ENCODE measurements around the gene CXorf51A. TPM values are rescaled to one million over a fixed set of nuclear protein-coding genes. Genes with fewer than 3 reads are reported as not detected.
"Not testable (repeated sequence)": the region's sequence is repeated elsewhere in the genome, so short reads cannot be mapped to it uniquely, and the experiment has no call there.

The CXorf51A gene
- total RNA-seq (2014; rRNA removed) = not detected in 2 replicates
- polyA plus RNA-seq (2012) = not detected

GRCh38 chrX:146814644-146815043 lies at the start of gene CXorf51A:
TSS of gene CXorf51A (minus strand) at chrX:146814744. CDS start at chrX:146814723, 21 bp downstream.
- DNase-seq (ENCODE audit: low read depth) = not testable (repeated sequence)

- DNase-seq (ENCODE audit: low read depth) = peak; percentile 0
Measured at GRCh38 chrX:146863566-146863965, 49.0 kb upstream of the CXorf51A start.

DNA sequence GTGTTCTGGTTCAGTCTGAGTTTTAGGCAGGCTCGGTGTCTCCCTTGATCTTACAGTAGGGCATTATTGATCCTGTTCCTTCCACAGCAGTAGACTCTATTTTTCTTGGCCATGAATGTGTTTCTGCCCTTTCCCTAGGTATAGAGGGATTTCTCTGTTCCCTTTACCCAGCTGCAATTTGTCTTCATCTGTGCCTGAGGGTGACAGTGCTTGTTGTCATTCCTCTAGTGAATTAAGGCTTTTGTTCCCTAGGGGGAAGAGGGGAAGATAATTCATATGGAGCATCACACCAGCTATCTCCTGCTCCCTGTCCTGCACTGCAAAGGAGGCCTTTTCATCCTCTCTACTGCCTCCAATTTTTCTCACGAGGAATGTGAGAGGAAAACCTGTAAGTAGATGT lies 39.7 kb upstream of the CXorf51A start:
- no peak for DNase-seq (ENCODE audit: low read depth)

DNA sequence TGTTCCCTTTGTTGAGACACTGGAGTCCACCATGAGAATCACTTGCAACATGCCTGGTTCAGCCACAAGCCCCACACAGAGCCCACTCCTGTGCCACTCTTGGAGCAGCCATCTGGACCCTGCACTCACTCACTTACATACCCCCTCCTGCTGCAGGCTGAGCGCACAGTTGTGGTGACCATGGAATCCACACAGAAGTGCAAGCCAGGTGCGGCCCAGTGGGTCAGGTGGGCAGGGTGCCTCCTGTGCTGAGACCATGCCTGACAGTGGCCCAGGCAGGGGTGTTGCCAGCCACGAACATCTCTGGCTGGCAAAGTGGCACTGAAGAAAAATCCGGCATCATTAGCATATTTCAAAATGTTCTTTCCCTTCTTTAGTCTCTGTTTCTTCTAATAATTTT lies 17.4 kb upstream of the CXorf51A start:
- DNase-seq (ENCODE audit: low read depth) = no peak

- not testable (repeated sequence) for DNase-seq (ENCODE audit: low read depth)
Measured at GRCh38 chrX:146809471-146809870, 5.1 kb downstream of the CXorf51A start, which contains the start of gene CXorf51B. TSS of gene CXorf51B (plus strand) at chrX:146809771. CDS start at chrX:146809792, 21 bp downstream.

Other genes starting within 250 kb of the CXorf51A start
- gene CXorf51B, start 5.0 kb downstream of the CXorf51A start, total RNA-seq (2014; rRNA removed) = not detected in 2 replicates